Smooth muscle cell (in vitro differentiated cells): ENCODE data around the gene EXOC4. TPM values are rescaled to one million over a fixed set of nuclear protein-coding genes. Genes with fewer than 3 reads are reported as not detected.

ENCODE experiments used
- DNase-seq: peaks from one replicate; lab custom pipeline; 2025; ENCODE audit not compliant: unreplicated experiment; lab: John Stamatoyannopoulos, UW
- H2AFZ ChIP-seq: fragments of 200-600 bp; sonication (generic); 2 replicates; pipeline ENCODE4 v1.6.0; 2016; ENCODE audit warnings: antibody characterized with exemption, low read depth, mild to moderate bottlenecking
- H3F3A ChIP-seq: fragments of 200-600 bp; sonication (generic); 2 replicates; pipeline ENCODE4 v1.6.0; 2017; ENCODE audit warnings: antibody characterized with exemption, low read depth
- H3K27ac ChIP-seq: fragments of 200-600 bp; sonication (generic); 2 replicates; pipeline ENCODE4 v1.5.1; 2016; ENCODE audit warnings: low read depth, mild to moderate bottlenecking
- H3K27me3 ChIP-seq: fragments of 200-600 bp; sonication (generic); 2 replicates; pipeline ENCODE4 v1.6.1; 2016; ENCODE audit warnings: low read depth, mild to moderate bottlenecking
- H3K36me3 ChIP-seq: fragments of 200-600 bp; sonication (generic); 2 replicates; pipeline ENCODE4 v1.5.1; 2016; ENCODE audit warnings: low read depth
- H3K4me1 ChIP-seq: fragments of 200-600 bp; sonication (generic); 2 replicates; pipeline ENCODE4 v1.5.1; 2016; ENCODE audit warnings: low read depth
- H3K4me2 ChIP-seq: fragments of 200-600 bp; sonication (generic); 2 replicates; pipeline ENCODE4 v1.6.0; 2016; ENCODE audit warnings: mild to moderate bottlenecking
- H3K4me3 ChIP-seq: fragments of 200-600 bp; sonication (generic); 2 replicates; pipeline ENCODE4 v1.5.1; 2016; ENCODE audit warnings: mild to moderate bottlenecking
- H3K79me2 ChIP-seq: fragments of 200-600 bp; sonication (generic); 2 replicates; pipeline ENCODE4 v1.6.0; 2016; ENCODE audit warnings: low read depth, mild to moderate bottlenecking
- H3K9ac ChIP-seq: fragments of 200-600 bp; sonication (generic); 2 replicates; pipeline ENCODE4 v1.6.0; 2016; ENCODE audit warnings: low read depth
- H3K9me3 ChIP-seq: fragments of 200-600 bp; sonication (generic); replicated peaks from 2 replicates; pipeline ENCODE4 v1.5.1; 2016; ENCODE audit warnings: low read depth
- H4K20me1 ChIP-seq: fragments of 200-600 bp; sonication (generic); 2 replicates; pipeline ENCODE4 v1.6.0; 2016; ENCODE audit warnings: low read depth
- WGBS: methylation state at CpG from one replicate; pipeline ENCODE4 v1.1.7; 2016; ENCODE audit warnings: low lambda C conversion rate; 5-methylcytosine and 5-hydroxymethylcytosine counted together
- polyA plus RNA-seq: library from polyadenylated mRNA; unstranded; fragments of >200 nt; fragmentation: Nextera tagmentation; extraction: Ambion mirVana; gene quantifications from 2 replicates; pipeline ENCODE4 v1.2.1, GENCODE V29; 2016
- total RNA-seq: library from RNA; depleted of rRNA; stranded (reverse); fragments of >200 nt; gene quantifications from 2 replicates; pipeline ENCODE4 v1.2.3, GENCODE V29; 2014
- TF ChIP-seq, protein P1 (sequence below): fragments of 200-600 bp; sonication (generic); IDR thresholded peaks from 2 replicates; pipeline ENCODE4 v1.5.1; 2017; ENCODE audit warnings: borderline replicate concordance, mild to moderate bottlenecking, antibody characterized with exemption; ENCODE audit not compliant: insufficient read depth, poor library complexity, severe bottlenecking

The EXOC4 gene
- total and polyA plus RNA-seq, 2 experiments from 2014 or later, result 21.5 to 47.1 TPM

DNA sequence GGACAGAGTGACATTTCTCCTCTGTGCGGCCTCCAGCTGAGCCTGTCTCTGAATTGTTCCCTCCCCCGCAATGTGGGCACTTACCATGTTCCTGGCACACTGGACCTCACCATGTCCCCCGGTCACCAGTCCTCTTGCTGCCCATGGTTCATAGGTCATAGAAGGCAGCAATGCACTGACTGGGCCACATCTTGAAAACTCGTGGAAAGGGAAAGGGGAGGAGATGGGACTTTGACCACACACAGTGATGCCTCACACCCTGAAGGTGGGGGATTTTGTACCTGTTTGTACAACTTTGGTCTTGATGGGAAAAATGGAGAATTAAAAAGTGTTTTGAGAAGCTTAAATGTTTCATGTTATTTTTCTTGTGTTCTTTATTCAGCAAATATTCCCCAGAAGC is 812.5 kb downstream of the EXOC4 start:
- H3F3A ChIP-seq, result no peaks in the 10 kb centered on the region
- 93% methylated on average over 4 of the region's 4 CpGs for WGBS
- no peaks in the 10 kb centered on the region for H3K9me3 ChIP-seq
- H3K9ac ChIP-seq, result no peak overlapping the region
- TF ChIP-seq, protein P1, sequence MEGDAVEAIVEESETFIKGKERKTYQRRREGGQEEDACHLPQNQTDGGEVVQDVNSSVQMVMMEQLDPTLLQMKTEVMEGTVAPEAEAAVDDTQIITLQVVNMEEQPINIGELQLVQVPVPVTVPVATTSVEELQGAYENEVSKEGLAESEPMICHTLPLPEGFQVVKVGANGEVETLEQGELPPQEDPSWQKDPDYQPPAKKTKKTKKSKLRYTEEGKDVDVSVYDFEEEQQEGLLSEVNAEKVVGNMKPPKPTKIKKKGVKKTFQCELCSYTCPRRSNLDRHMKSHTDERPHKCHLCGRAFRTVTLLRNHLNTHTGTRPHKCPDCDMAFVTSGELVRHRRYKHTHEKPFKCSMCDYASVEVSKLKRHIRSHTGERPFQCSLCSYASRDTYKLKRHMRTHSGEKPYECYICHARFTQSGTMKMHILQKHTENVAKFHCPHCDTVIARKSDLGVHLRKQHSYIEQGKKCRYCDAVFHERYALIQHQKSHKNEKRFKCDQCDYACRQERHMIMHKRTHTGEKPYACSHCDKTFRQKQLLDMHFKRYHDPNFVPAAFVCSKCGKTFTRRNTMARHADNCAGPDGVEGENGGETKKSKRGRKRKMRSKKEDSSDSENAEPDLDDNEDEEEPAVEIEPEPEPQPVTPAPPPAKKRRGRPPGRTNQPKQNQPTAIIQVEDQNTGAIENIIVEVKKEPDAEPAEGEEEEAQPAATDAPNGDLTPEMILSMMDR, result no peak
- no peaks in the 10 kb centered on the region for H3K79me2 ChIP-seq
- no peaks in the 10 kb centered on the region for H4K20me1 ChIP-seq
- no peaks in the 10 kb centered on the region for H3K36me3 ChIP-seq
- H3K4me2 ChIP-seq, result no peak overlapping the region
- no peak overlapping the region for H3K27ac ChIP-seq
- no peak for DNase-seq
- H3K4me3 ChIP-seq, result no peak overlapping the region
- no peaks in the 10 kb centered on the region for H3K4me1 ChIP-seq
- H2AFZ ChIP-seq, result no peak overlapping the region
- no peaks in the 10 kb centered on the region for H3K27me3 ChIP-seq

DNA sequence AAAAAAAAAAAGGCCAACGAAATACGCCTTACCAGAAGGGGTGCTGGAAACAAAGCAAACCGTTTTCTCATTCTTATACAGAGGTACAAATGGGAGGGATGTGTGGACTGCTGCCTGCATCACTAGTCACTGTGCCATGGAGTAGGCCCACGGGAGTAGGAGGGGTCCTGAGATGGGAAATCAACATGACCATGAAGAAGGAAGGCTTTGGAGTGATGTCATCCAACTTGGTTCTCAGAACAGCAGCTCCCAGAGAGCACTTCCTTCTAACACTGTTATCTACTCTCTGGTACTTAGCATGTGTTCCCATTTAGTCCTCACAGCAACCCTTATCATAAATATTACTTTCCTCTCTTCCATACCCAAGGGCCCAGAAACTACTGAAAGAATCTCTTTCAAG is 814.3 kb downstream of the EXOC4 start:
- DNase-seq, result no peak
- H3K4me3 ChIP-seq, result no peak overlapping the region
- no peaks in the 10 kb centered on the region for H3K27me3 ChIP-seq
- no peak overlapping the region for H3K27ac ChIP-seq
- H2AFZ ChIP-seq, result no peak overlapping the region
- no peak overlapping the region for H3K9ac ChIP-seq
- no peaks in the 10 kb centered on the region for H3K36me3 ChIP-seq
- no peaks in the 10 kb centered on the region for H3K9me3 ChIP-seq
- WGBS, result 48% methylated on average over 4 of the region's 4 CpGs
- H3K79me2 ChIP-seq, result no peaks in the 10 kb centered on the region
- H3K4me2 ChIP-seq, result no peak overlapping the region
- H3K4me1 ChIP-seq, result no peaks in the 10 kb centered on the region
- TF ChIP-seq, protein P1, result no peak
- no peaks in the 10 kb centered on the region for H3F3A ChIP-seq
- H4K20me1 ChIP-seq, result no peaks in the 10 kb centered on the region

DNA sequence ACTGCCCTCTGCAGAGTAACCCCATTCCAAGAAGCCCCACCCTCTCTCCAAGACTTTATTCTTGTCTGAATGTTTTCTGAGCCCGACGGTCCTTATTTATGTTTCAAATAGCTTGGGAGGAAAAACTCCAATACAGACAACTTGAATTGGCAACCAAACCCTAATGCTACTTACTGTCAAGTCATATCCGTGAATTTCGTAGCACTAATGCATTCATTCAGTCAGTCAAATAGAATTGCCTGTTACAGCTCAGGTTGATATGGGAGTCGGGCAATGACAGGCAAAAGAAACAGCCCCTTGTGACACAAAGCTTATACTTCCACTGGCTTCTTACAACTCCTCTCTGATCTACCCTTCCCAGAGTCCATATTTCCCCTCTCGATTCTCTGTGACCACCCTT is 815.8 kb downstream of the EXOC4 start:
- H3K9me3 ChIP-seq, result no peaks in the 10 kb centered on the region
- H3K36me3 ChIP-seq, result no peaks in the 10 kb centered on the region
- H3K27me3 ChIP-seq, result no peaks in the 10 kb centered on the region
- H3K9ac ChIP-seq, result no peak overlapping the region
- WGBS, result 96% methylated on average over 6 of the region's 6 CpGs
- TF ChIP-seq, protein P1, result no peak
- H2AFZ ChIP-seq, result no peak overlapping the region
- no peak overlapping the region for H3K27ac ChIP-seq
- H3K4me1 ChIP-seq, result no peaks in the 10 kb centered on the region
- no peak overlapping the region for H3K4me3 ChIP-seq
- H3K79me2 ChIP-seq, result no peaks in the 10 kb centered on the region
- H4K20me1 ChIP-seq, result no peaks in the 10 kb centered on the region
- DNase-seq, result no peak
- no peaks in the 10 kb centered on the region for H3F3A ChIP-seq
- H3K4me2 ChIP-seq, result no peak overlapping the region

DNA sequence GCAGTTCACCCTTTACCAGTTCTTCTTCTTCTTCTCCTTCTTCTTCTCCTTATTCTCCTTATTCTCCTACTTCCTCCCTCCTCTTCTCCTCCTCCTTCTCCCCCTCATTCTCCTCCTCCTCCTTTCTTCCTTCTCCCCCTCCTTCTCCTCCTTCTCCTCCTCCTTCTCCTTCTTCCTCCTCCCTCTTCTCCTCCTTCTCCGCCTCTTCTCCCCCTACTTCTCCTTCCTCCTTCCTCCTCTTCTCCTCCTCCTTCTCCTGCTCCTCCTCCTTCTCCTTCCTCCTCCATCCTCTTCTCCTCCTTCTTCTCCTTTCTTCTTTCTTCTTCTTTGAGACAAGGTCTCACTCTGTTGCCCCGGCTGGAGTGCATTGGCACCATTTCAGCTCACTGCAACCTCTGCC is 816.3 kb downstream of the EXOC4 start:
- Histone ChIP-seq H3K36me3 (no peaks in the 10 kb centered on the region), H3K9me3 (no peaks in the 10 kb centered on the region), H3K4me2 (no peak overlapping the region), H3K4me1 (no peaks in the 10 kb centered on the region), H3K9ac (no peak overlapping the region), H3K79me2 (no peaks in the 10 kb centered on the region), H3K27me3 (no peaks in the 10 kb centered on the region), H3K27ac (no peak overlapping the region), H4K20me1 (no peaks in the 10 kb centered on the region), H2AFZ (no peak overlapping the region), H3K4me3 (no peak overlapping the region), H3F3A (no peaks in the 10 kb centered on the region)
- WGBS, result 96% methylated on average over 2 of the region's 2 CpGs
- no peak for DNase-seq
- TF ChIP-seq, protein P1, result no peak
